H9 (cell line): ENCODE measurements around the gene SCARF1. TPM values are rescaled to one million over a fixed set of nuclear protein-coding genes. Genes with fewer than 3 reads are reported as not detected.
A peak's percentile ranks its signal among the peaks of the same experiment; 100 is the strongest.

Source experiments
- DNase-seq: peaks from one replicate; pipeline ENCODE4 v3.0.0-alpha.2; 2017
- H2AFZ ChIP-seq: one replicate; pipeline ENCODE4 v1.6.1; 2013; ENCODE audit warnings: mild to moderate bottlenecking, low read length, control low read depth, moderate library complexity
- H2AK5ac ChIP-seq: 2 replicates; pipeline ENCODE4 v1.6.1; 2013; ENCODE audit warnings: low read length, control low read depth, mixed read lengths; ENCODE audit not compliant: insufficient read length
- H2BK120ac ChIP-seq: one replicate; pipeline ENCODE4 v1.6.1; 2013; ENCODE audit warnings: low read depth, mild to moderate bottlenecking, low read length, control low read depth, inconsistent platforms; ENCODE audit not compliant: poor library complexity, severe bottlenecking
- H2BK12ac ChIP-seq: 2 replicates; pipeline ENCODE4 v1.6.1; 2013; ENCODE audit warnings: low read length, control low read depth, mixed read lengths, low read depth; ENCODE audit not compliant: insufficient read length
- H2BK15ac ChIP-seq: 2 replicates; pipeline ENCODE4 v1.6.1; 2013; ENCODE audit warnings: low read depth, low read length, control low read depth
- H2BK20ac ChIP-seq: one replicate; pipeline ENCODE4 v1.6.1; 2013; ENCODE audit warnings: low read depth, mild to moderate bottlenecking, low read length, control low read depth, inconsistent platforms; ENCODE audit not compliant: poor library complexity, severe bottlenecking
- H2BK5ac ChIP-seq: 2 replicates; pipeline ENCODE4 v1.6.1; 2013; ENCODE audit warnings: low read length, control low read depth, mixed read lengths; ENCODE audit not compliant: insufficient read length
- H3K14ac ChIP-seq: 2 replicates; pipeline ENCODE4 v1.6.1; 2013; ENCODE audit warnings: low read length, control low read depth; ENCODE audit not compliant: insufficient read depth
- H3K18ac ChIP-seq: 2 replicates; pipeline ENCODE4 v1.6.1; 2013; ENCODE audit warnings: low read depth, mild to moderate bottlenecking, mixed read lengths, low read length, control low read depth; ENCODE audit not compliant: insufficient read length
- H3K23ac ChIP-seq: 2 replicates; pipeline ENCODE4 v1.6.1; 2013; ENCODE audit warnings: low read length, control low read depth, mixed read lengths, low read depth; ENCODE audit not compliant: insufficient read length
- H3K23me2 ChIP-seq: 2 replicates; pipeline ENCODE4 v1.6.1; 2013; ENCODE audit warnings: low read depth, mild to moderate bottlenecking, mixed read lengths, low read length, control low read depth; ENCODE audit not compliant: insufficient read length, poor library complexity, severe bottlenecking
- H3K27ac ChIP-seq: 2 replicates; pipeline ENCODE4 v1.5.1; 2013; ENCODE audit warnings: low read length, control low read depth, mixed read lengths, low read depth; ENCODE audit not compliant: insufficient read length
- H3K27me3 ChIP-seq: 2 replicates; pipeline ENCODE4 v1.6.1; 2013; ENCODE audit warnings: low read length, control low read depth, inconsistent platforms; ENCODE audit not compliant: insufficient read depth
- H3K4ac ChIP-seq: 2 replicates; pipeline ENCODE4 v1.6.1; 2013; ENCODE audit warnings: low read depth, mild to moderate bottlenecking, control low read depth, inconsistent platforms, low read length, moderate library complexity
- H3K4me1 ChIP-seq: 2 replicates; pipeline ENCODE4 v1.6.1; 2013; ENCODE audit warnings: low read length, control low read depth, inconsistent platforms; ENCODE audit not compliant: insufficient read depth
- H3K4me2 ChIP-seq: 2 replicates; pipeline ENCODE4 v1.6.1; 2013; ENCODE audit warnings: low read length, control low read depth, mixed read lengths; ENCODE audit not compliant: insufficient read length, insufficient read depth
- H3K56ac ChIP-seq: 2 replicates; pipeline ENCODE4 v1.6.1; 2013; ENCODE audit warnings: low read depth, mild to moderate bottlenecking, mixed read lengths, low read length, control low read depth; ENCODE audit not compliant: insufficient read length
- H3K79me1 ChIP-seq: 2 replicates; pipeline ENCODE4 v1.6.1; 2013; ENCODE audit warnings: low read depth, mild to moderate bottlenecking, moderate library complexity, low read length, control low read depth, inconsistent platforms; ENCODE audit not compliant: insufficient read depth, poor library complexity, severe bottlenecking
- H3K79me2 ChIP-seq: 2 replicates; pipeline ENCODE4 v1.6.1; 2013; ENCODE audit warnings: low read length, control low read depth, inconsistent platforms; ENCODE audit not compliant: insufficient read depth
- H3K9ac ChIP-seq: 2 replicates; pipeline ENCODE4 v1.6.1; 2013; ENCODE audit warnings: low read length, control low read depth, mixed read lengths; ENCODE audit not compliant: insufficient read length; ENCODE audit errors: extremely low read depth
- H3K9me3 ChIP-seq: one replicate; pipeline ENCODE4 v1.6.1; 2013; ENCODE audit warnings: low read depth, low read length, inconsistent platforms; ENCODE audit not compliant: control insufficient read depth
- H3T11ph ChIP-seq: one replicate; pipeline ENCODE4 v1.6.1; 2013; ENCODE audit warnings: mild to moderate bottlenecking, low read length, control low read depth, inconsistent platforms
- H4K20me1 ChIP-seq: one replicate; pipeline ENCODE4 v1.6.1; 2013; ENCODE audit not compliant: control insufficient read depth, insufficient read length, insufficient read depth
- H4K5ac ChIP-seq: 2 replicates; pipeline ENCODE4 v1.6.1; 2013; ENCODE audit warnings: low read depth, mild to moderate bottlenecking, mixed read lengths, low read length, control low read depth; ENCODE audit not compliant: insufficient read length
- H4K8ac ChIP-seq: replicated peaks from 2 replicates; pipeline ENCODE4 v1.6.1; 2013; ENCODE audit warnings: low read length, control low read depth, mixed read lengths, low read depth; ENCODE audit not compliant: insufficient read length
- H4K91ac ChIP-seq: 2 replicates; pipeline ENCODE4 v1.6.1; 2013; ENCODE audit warnings: low read depth, mild to moderate bottlenecking, moderate library complexity, mixed read lengths, low read length, control low read depth; ENCODE audit not compliant: insufficient read length
- H3K27ac Mint-ChIP-seq, 3 experiments: 2 replicates in 2 of 3; 3 replicates in 1 of 3; pipeline ENCODE4 v1.8.0; 2020 to 2021; ENCODE audit warnings: mixed read lengths in 3 of 3, mild to moderate bottlenecking in 1 of 3, moderate library complexity in 1 of 3
- H3K27me3 Mint-ChIP-seq: 2 replicates; pipeline ENCODE4 v1.8.0; 2021; ENCODE audit warnings: low read depth, mild to moderate bottlenecking, moderate library complexity, mixed read lengths
- H3K36me3 Mint-ChIP-seq, 3 experiments: 2 replicates in 2 of 3; 3 replicates in 1 of 3; pipeline ENCODE4 v1.8.0; 2020 to 2021; ENCODE audit warnings: low read depth in 3 of 3, mixed read lengths in 3 of 3; ENCODE audit not compliant: insufficient read depth in 1 of 3
- H3K4me1 Mint-ChIP-seq, 2 experiments: 2 replicates each; pipeline ENCODE4 v1.8.0; 2020; ENCODE audit warnings: mixed read lengths in 2 of 2
- H3K4me3 Mint-ChIP-seq, 2 experiments: 2 replicates in 1 of 2; 3 replicates in 1 of 2; pipeline ENCODE4 v1.8.0; 2020 to 2021; ENCODE audit warnings: mild to moderate bottlenecking in 2 of 2, mixed read lengths in 2 of 2, moderate library complexity in 1 of 2
- H3K9me3 Mint-ChIP-seq, 2 experiments: 2 replicates in 1 of 2; 3 replicates in 1 of 2; pipeline ENCODE4 v1.8.0; 2020; ENCODE audit warnings: mild to moderate bottlenecking in 2 of 2, mixed read lengths in 2 of 2, moderate library complexity in 1 of 2
- CTCF ChIP-seq: fragments of 200-600 bp; sonication (generic); conservative IDR thresholded peaks from 3 replicates; pipeline ENCODE4 v1.8.0; 2021; ENCODE audit warnings: antibody characterized with exemption, mild to moderate bottlenecking
- WGBS: extraction: QIAGEN DNeasy Blood & Tissue Kit; methylation state at CpG from one replicate; pipeline ENCODE4 v1.1.7; 2013; ENCODE audit warnings: missing lambda C conversion rate, low lambda C conversion rate, mixed read lengths; ENCODE audit not compliant: insufficient read length; ENCODE audit errors: extremely low coverage; 5-methylcytosine and 5-hydroxymethylcytosine counted together
- total RNA-seq: library from RNA; stranded (reverse); gene quantifications from 2 replicates; pipeline ENCODE4 v1.2.1, GENCODE V29; 2021

The SCARF1 gene
- total RNA-seq, 1 experiment from 2014 or later, result 2.4 TPM

- H3K18ac ChIP-seq, result no peak overlapping the region
- no peak overlapping the region for H2BK12ac ChIP-seq
- H3K9ac ChIP-seq, result no peak overlapping the region
- peaks cover 22 to 28% of the 10 kb centered on the region in 2 experiments for H3K4me1 Mint-ChIP-seq
- no peak overlapping the region for H2AFZ ChIP-seq
- no peak for TF ChIP-seq CTCF
- no peak overlapping the region for H3K4me3 Mint-ChIP-seq
- no peaks in the 10 kb centered on the region for H3K23me2 ChIP-seq
- no peak overlapping the region for H4K5ac ChIP-seq
- no peak overlapping the region for H3K4me2 ChIP-seq
- no peaks in the 10 kb centered on the region for H3K27me3 ChIP-seq
- H3K4ac ChIP-seq, result no peak overlapping the region
- H3T11ph ChIP-seq, result no peak overlapping the region
- H3K27me3 Mint-ChIP-seq, result no peaks in the 10 kb centered on the region; the same call in 1 of the 2 replicates
- no peak overlapping the region for H3K23ac ChIP-seq
- DNase-seq, result no peak
- H3K27ac ChIP-seq, result no peak overlapping the region
- H3K79me2 ChIP-seq, result no peaks in the 10 kb centered on the region
- H2BK15ac ChIP-seq, result no peak overlapping the region
- H4K91ac ChIP-seq, result no peak overlapping the region
- H3K56ac ChIP-seq, result no peak overlapping the region
- no peaks in the 10 kb centered on the region for H3K9me3 Mint-ChIP-seq
- no peak overlapping the region for H2AK5ac ChIP-seq
- no peaks in the 10 kb centered on the region for H3K4me1 ChIP-seq
- H2BK5ac ChIP-seq, result no peak overlapping the region
- H4K20me1 ChIP-seq, result no peaks in the 10 kb centered on the region
- no peak overlapping the region for H3K14ac ChIP-seq
- no peak overlapping the region for H4K8ac ChIP-seq
- peaks cover 0 to 3% (median 2%) of the 10 kb centered on the region in 3 experiments; a peak in 4 of 7 replicates for H3K36me3 Mint-ChIP-seq
- H2BK120ac ChIP-seq, result no peak overlapping the region
- no CpG with 5 or more reads among the region's 19 CpGs for WGBS
- no peak overlapping the region for H2BK20ac ChIP-seq
- peak overlapping the region in 2 of 3 experiments; percentile 68 to 70; a peak in 3 of 7 replicates for H3K27ac Mint-ChIP-seq
- no peaks in the 10 kb centered on the region for H3K9me3 ChIP-seq
- H3K79me1 ChIP-seq, result no peaks in the 10 kb centered on the region
Observed at GRCh38 chr17:1590029-1590746, 55.3 kb downstream of the SCARF1 start.
